GM19035 (cell line): ENCODE data around the gene CD274.
"Not testable (repeated sequence)": the region's sequence is repeated elsewhere in the genome, so short reads cannot be mapped to it uniquely, and the experiment has no call there.

ENCODE experiments used
- ATAC-seq: cut with Tn5 transposase; IDR thresholded peaks from one replicate; pipeline ENCODE4 v1.9.1; 2021; ENCODE audit not compliant: unreplicated experiment

The CD274 gene

GRCh38 chr9:5460157-5460556 is 9.8 kb downstream of the CD274 start:
- ATAC-seq: no peak

- not testable (repeated sequence) for ATAC-seq
These were observed 14.5 kb downstream of the CD274 start for GRCh38 chr9:5464831-5465330.

GRCh38 chr9:5466005-5466404 is 15.7 kb downstream of the CD274 start:
- no peak for ATAC-seq

- no peak for ATAC-seq
These were observed 16.4 kb downstream of the CD274 start for GRCh38 chr9:5466766-5467165.

GRCh38 chr9:5468850-5469249 is 18.5 kb downstream of the CD274 start:
- ATAC-seq: no peak

- ATAC-seq: no peak
These were observed 19.8 kb downstream of the CD274 start for GRCh38 chr9:5470122-5470521.

GRCh38 chr9:5470816-5471215 is 20.5 kb downstream of the CD274 start:
- ATAC-seq: no peak

GRCh38 chr9:5475611-5476010 is 25.3 kb downstream of the CD274 start:
- ATAC-seq: not testable (repeated sequence)

- no peak for ATAC-seq
These were observed 27.9 kb downstream of the CD274 start for GRCh38 chr9:5478206-5478605.

- ATAC-seq: peak; percentile 62
These were observed 29.8 kb downstream of the CD274 start for GRCh38 chr9:5479994-5480694.

- ATAC-seq: no peak
These were observed 30.6 kb downstream of the CD274 start for GRCh38 chr9:5480919-5481318.

- no peak for ATAC-seq
These were observed 31.1 kb downstream of the CD274 start for GRCh38 chr9:5481322-5482040.

- no peak for ATAC-seq
These were observed 31.9 kb downstream of the CD274 start for GRCh38 chr9:5482194-5482593.

GRCh38 chr9:5483306-5483705 is 33.0 kb downstream of the CD274 start:
- ATAC-seq: no peak

- no peak for ATAC-seq
These were observed 35.2 kb downstream of the CD274 start for GRCh38 chr9:5485378-5486085.

GRCh38 chr9:5486988-5487387 is 36.6 kb downstream of the CD274 start:
- no peak for ATAC-seq

GRCh38 chr9:5488221-5489008 is 38.1 kb downstream of the CD274 start:
- ATAC-seq: no peak

- no peak for ATAC-seq
These were observed 39.5 kb downstream of the CD274 start for GRCh38 chr9:5489630-5490490.

GRCh38 chr9:5492965-5493678 is 42.8 kb downstream of the CD274 start:
- no peak for ATAC-seq
